NCI-H2107 (cell line): ENCODE measurements around the gene COMMD10.
"Not testable (repeated sequence)": the region's sequence is repeated elsewhere in the genome, so short reads cannot be mapped to it uniquely, and the experiment has no call there.

Experiments
- DNase-seq: peaks from one replicate; lab custom pipeline; 2025; lab: John Stamatoyannopoulos, UW

Gene COMMD10

DNA sequence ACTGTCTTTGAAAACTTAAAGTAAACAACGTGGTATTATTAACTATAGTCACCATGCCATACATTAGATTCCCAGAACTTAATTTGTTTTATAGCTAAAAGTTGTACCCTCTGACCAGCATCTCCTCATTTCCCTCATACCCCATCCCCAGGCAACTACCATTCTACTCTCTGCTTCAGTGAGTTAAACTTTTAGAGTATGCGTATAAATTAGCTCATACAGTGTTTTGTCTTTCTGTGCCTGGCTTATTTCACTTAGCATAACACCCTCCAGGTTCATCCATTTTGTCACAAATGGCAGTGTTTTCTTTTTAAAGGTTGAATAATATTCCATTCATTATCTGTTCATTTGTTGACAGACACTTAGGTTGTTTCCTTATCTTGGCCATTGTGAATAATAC is 14.2 kb downstream of the COMMD10 start:
- no peak for DNase-seq

- not testable (repeated sequence) for DNase-seq
Measured at GRCh38 chr5:116104941-116105340, 20.1 kb downstream of the COMMD10 start.

DNA sequence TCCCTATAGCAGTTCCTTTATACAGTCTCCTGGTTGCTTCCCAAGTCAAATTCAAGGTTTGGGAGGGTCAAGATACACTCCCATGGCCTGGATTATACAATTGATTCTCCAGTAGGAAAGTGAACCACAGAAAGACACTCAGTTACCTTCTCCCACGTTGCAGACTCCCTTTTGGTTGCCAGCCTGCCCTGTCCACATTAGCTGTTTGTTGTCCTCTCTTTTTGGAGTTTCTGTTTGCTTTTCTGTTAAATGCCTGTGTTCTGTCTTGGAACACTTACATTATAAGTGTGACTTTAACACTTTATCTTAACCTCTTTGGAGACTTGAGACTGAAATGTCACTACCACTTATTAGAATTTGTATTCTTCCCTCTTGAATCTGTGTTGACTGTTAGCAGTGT is 30.3 kb downstream of the COMMD10 start:
- no peak for DNase-seq

- no peak for DNase-seq
Measured at GRCh38 chr5:116130471-116130870, 45.6 kb downstream of the COMMD10 start.

GRCh38 chr5:116130976-116131375 is 46.2 kb downstream of the COMMD10 start:
- DNase-seq: no peak

DNA sequence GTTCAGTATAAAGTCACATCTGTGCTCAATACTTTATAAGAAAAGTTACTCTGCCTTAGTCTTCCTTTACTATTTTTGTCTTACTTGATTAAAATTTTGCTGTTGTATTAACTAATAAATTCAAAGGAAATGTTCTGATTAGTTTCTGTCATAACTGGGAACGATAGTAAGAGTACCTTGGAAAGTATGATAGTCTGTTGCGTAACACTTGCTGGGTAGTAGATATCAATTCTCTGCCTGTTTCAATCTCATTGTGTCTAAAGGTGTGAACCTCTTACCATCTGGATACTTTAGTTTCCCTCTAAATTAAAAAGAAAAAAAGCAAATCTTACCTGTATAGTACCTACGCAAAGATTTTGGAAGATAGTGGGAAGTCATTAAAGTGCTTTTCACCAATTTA is 48.5 kb downstream of the COMMD10 start:
- DNase-seq: no peak

DNA sequence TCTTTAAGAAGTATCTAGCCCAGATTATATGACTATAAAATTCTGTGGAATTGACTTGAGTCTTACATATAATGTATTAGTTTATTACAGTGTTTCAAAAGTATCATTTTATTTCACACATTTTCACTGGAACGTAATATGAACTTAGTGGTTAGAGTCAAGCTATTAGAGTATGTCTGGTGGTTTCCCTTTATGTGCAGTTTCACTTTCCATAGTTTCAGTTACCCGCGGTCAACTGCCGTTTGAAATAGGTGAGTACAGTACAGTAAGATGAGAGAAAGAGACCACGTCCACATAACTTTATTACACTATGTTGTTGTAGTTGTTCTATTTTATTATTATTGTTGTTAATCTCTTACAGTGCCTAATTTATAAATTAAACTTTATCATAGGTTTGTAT is 50.5 kb downstream of the COMMD10 start:
- DNase-seq: no peak

GRCh38 chr5:116137544-116138378 is 52.9 kb downstream of the COMMD10 start:
- no peak for DNase-seq

DNA sequence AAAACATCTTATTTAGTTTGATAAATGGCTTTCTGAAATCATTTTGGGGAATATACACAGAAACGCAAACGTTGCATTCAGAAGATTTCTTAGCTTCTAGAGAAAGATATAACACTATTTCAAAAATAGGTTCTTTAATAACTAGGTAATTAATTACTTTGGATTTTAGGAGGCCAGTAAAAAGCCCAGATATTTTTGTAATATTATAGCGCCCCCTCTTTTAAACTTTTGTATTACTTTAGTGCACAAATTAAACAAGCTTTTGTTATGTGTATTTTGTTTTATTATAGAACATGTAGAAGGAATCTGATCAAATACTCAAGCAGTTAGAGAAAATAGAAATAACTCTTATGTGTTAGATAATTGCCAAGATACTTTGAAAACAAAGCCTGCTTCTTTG is 57.7 kb downstream of the COMMD10 start:
- no peak for DNase-seq

GRCh38 chr5:116144103-116144502 is 59.3 kb downstream of the COMMD10 start:
- DNase-seq: no peak

DNA sequence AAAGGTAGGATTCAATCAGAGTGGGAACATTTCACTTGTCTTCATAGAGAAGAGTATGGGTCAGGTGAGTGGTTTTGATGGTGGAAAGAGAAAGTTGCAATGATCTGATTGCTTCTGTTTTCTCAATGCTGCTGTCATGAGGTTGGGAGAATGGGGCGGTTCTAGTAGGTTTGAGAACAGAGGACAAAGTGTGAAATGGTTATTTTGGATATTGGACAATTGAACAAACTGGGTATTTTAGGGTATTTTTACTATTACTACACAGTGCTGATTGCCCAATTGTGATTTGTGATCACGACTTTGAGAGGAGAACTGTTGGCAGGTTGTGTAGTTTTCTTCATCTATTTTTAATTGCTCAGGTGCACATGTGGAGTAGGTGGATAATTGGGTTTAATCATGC is 60.2 kb downstream of the COMMD10 start:
- no peak for DNase-seq

- DNase-seq: no peak
Measured at GRCh38 chr5:116145416-116145815, 60.6 kb downstream of the COMMD10 start.

- no peak for DNase-seq
Measured at GRCh38 chr5:116152169-116152568, 67.3 kb downstream of the COMMD10 start.

GRCh38 chr5:116153687-116154174 is 68.9 kb downstream of the COMMD10 start:
- DNase-seq: no peak

DNA sequence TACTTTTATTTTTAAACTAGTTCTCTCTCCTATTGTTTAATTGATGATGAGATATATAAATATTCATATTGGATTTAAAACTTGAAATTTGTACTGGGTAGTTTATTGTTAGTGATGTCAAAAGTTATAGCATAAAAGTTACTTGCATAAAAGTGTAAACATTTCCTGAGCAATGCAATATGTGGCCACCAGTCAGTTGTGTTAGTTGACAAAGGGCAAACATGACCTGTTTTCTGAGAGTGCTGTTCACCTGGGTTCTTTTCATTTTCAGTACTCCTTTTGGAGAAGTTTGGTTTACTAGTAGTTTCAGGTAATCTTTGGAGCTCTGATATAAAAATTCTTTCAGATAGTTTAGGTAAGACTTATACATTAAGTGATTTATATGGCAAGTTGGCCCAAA is 69.4 kb downstream of the COMMD10 start:
- no peak for DNase-seq

GRCh38 chr5:116154931-116155330 is 70.1 kb downstream of the COMMD10 start:
- no peak for DNase-seq

GRCh38 chr5:116157902-116158301 is 73.1 kb downstream of the COMMD10 start:
- no peak for DNase-seq

DNA sequence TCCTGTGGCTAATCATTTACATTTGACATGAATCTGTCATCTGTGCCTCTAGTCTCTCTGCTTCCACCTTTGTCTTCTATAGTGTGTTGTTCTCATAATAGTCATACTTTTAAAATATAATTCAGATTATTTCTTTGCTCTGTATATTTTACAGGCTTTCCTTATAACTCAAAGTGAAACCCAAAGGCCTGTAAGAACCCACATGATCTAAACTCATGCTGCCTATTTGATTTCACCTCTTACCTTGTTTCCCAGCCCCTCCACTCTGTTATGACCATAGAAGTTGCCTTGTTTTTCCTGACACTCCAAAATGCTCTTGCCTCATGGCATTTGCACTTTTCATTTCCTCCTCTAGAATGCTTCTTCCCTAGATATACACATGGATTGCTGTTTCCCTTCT is 74.2 kb downstream of the COMMD10 start:
- no peak for DNase-seq

GRCh38 chr5:116174111-116174510 is 89.3 kb downstream of the COMMD10 start:
- DNase-seq: no peak

- no peak for DNase-seq
Measured at GRCh38 chr5:116176121-116176520, 91.3 kb downstream of the COMMD10 start.

DNA sequence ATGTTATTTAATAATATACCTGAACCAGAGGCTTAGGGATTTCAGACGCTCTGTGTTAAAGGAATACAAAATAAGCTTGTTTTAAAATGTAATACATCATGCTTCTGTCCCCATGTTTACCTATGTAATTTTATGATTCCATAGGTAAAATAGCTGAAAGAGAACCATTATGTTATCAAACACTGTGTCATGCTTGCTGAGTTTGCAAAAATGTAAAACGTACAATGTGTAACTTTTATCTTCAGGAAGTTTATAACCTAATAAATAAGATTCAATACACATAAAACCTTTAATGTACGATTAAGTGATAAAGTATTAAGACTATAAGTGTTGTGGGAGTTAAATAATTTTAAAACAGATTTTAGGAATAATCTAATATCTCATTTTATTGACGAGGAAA is 94.1 kb downstream of the COMMD10 start:
- DNase-seq: no peak

GRCh38 chr5:116209166-116209565 is 124.3 kb downstream of the COMMD10 start:
- DNase-seq: no peak

DNA sequence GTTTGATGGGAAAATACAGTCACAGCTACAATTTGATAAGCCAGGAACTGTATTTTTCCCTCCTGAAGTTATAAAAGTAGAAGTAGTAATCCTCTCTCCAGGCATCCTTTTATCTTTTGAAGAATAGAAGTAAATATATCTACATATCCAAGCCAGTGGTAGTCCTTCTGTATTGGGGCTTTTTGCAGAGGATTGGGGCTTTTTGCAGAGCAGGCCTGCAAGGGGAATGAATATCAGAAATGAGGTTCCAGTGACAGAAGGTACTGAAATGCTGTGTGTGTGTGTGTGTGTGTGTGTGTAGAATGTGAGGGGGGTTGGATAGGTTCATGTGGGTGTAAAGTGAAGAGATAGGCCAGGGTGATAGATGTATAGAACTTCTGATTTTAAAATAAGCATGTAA is 127.4 kb downstream of the COMMD10 start:
- DNase-seq: no peak

GRCh38 chr5:116216246-116216645 is 131.4 kb downstream of the COMMD10 start:
- DNase-seq: no peak
